Activated CD8-positive, alpha-beta T cell treated with anti-CD3 and anti-CD28 coated beads for 36 hours (primary cell): ENCODE data around the gene UBE2O. TPM values are rescaled to one million over a fixed set of nuclear protein-coding genes. Genes with fewer than 3 reads are reported as not detected.

ENCODE experiments used
- ATAC-seq: fragments of 200-7000 bp; cut with Tn5 transposase; one replicate; pipeline ENCODE4 v1.10.0; 2021; ENCODE audit warnings: mild to moderate bottlenecking, moderate library complexity
- CTCF ChIA-PET: fragments of 350-600 bp; sonication (Branson Sonifier 250); formaldehyde crosslinking; loops from one replicate; lab custom pipeline; 2021; ENCODE audit warnings: antibody characterized with exemption; lab: Charles Lee
- POLR2A ChIA-PET: fragments of 350-600 bp; sonication (Branson Sonifier 250); formaldehyde crosslinking; loops from one replicate; lab custom pipeline; 2021; ENCODE audit warnings: antibody characterized with exemption; lab: Charles Lee
- DNase-seq: peaks from one replicate; pipeline ENCODE4 v3.0.0-alpha.2; 2020
- H3K27ac Mint-ChIP-seq: one replicate; pipeline ENCODE4 v1.8.0; 2021; ENCODE audit warnings: mild to moderate bottlenecking, mixed read lengths
- H3K27me3 Mint-ChIP-seq: one replicate; pipeline ENCODE4 v1.8.0; 2021; ENCODE audit warnings: mixed read lengths
- H3K36me3 Mint-ChIP-seq: one replicate; pipeline ENCODE4 v1.8.0; 2021; ENCODE audit warnings: low read depth, mixed read lengths
- H3K4me1 Mint-ChIP-seq: one replicate; pipeline ENCODE4 v1.8.0; 2021; ENCODE audit warnings: low read depth, mixed read lengths
- H3K4me3 Mint-ChIP-seq: one replicate; pipeline ENCODE4 v1.8.0; 2021; ENCODE audit warnings: mild to moderate bottlenecking, moderate library complexity, mixed read lengths
- H3K9me3 Mint-ChIP-seq: one replicate; pipeline ENCODE4 v1.8.0; 2021; ENCODE audit warnings: mixed read lengths
- intact Hi-C: fragments of 100-400 bp; cut with micrococcal nuclease; formaldehyde crosslinking; loops from one replicate; pipeline ENCODE4 v1.10.0; 2022
- total RNA-seq, 2 experiments: library from RNA; stranded (reverse); gene quantifications; one replicate each; pipeline ENCODE4 v1.2.3, GENCODE V29; 2021
- TF ChIP-seq, protein P1 (sequence below): fragments of 200-600 bp; IDR thresholded peaks from one replicate; pipeline ENCODE4 v1.8.0; 2022; ENCODE audit warnings: antibody characterized with exemption, mild to moderate bottlenecking

UBE2O gene
- total RNA-seq, 2 experiments from 2014 or later = 36.8 to 39.5 TPM

DNA sequence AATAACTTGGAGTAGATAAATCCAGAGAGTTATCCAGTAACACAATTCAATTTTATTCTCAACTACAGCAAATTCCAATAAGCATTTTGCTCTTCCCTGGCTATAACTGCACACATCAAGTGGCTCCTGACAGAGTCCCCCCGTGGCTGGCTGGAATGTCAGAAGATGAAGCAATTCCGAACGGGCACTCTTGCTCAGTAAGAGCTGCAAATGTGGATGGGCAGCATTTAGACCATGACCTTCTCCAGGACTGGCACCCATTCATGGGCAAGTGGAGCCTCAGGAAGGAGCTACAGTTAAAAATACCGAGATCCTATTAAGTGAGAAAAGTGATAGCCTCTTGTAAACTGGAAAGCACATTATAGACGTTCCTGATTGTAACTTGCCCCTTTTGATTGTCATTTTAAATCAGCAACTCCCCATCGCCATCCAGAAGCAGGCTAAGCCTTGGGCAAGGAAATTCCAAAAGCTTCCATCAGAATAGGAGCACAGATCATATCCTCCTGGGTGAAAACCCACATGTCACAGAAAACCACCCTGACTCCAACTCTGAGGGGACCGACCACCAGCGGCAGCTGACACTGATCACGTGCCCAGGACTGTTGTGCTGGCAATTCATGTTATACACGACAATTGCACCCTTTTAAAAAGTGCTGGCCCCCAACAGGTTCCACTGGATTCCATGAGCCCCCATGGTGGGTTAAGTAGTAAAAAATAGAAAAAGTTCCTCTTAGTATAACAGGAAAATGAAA lies 7.1 kb downstream of the UBE2O start:
- H3K4me1 Mint-ChIP-seq = peaks cover 83% of the 10 kb centered on the region
- ChIA-PET POLR2A (interaction anchor here (1.1 kb wide), 1 partner anchor 29 kb away, joined by 3 read pairs; no protein-coding TSS in a partner anchor), CTCF (interaction anchor here (0.7 to 1.9 kb wide), 6 partner anchors 10 to 92 kb away, joined by 3 to 8 read pairs (median 3); partner anchors contain the start of gene PRPSAP1)
- H3K9me3 Mint-ChIP-seq = no peaks in the 10 kb centered on the region
- ATAC-seq (no peak), DNase-seq (no peak)
- H3K36me3 Mint-ChIP-seq = no peaks in the 10 kb centered on the region
- intact Hi-C loops = no loop called here
- TF ChIP-seq, protein P1, sequence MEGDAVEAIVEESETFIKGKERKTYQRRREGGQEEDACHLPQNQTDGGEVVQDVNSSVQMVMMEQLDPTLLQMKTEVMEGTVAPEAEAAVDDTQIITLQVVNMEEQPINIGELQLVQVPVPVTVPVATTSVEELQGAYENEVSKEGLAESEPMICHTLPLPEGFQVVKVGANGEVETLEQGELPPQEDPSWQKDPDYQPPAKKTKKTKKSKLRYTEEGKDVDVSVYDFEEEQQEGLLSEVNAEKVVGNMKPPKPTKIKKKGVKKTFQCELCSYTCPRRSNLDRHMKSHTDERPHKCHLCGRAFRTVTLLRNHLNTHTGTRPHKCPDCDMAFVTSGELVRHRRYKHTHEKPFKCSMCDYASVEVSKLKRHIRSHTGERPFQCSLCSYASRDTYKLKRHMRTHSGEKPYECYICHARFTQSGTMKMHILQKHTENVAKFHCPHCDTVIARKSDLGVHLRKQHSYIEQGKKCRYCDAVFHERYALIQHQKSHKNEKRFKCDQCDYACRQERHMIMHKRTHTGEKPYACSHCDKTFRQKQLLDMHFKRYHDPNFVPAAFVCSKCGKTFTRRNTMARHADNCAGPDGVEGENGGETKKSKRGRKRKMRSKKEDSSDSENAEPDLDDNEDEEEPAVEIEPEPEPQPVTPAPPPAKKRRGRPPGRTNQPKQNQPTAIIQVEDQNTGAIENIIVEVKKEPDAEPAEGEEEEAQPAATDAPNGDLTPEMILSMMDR = no peak
- no peak overlapping the region for H3K4me3 Mint-ChIP-seq
- no peak overlapping the region for H3K27ac Mint-ChIP-seq
- no peaks in the 10 kb centered on the region for H3K27me3 Mint-ChIP-seq

DNA sequence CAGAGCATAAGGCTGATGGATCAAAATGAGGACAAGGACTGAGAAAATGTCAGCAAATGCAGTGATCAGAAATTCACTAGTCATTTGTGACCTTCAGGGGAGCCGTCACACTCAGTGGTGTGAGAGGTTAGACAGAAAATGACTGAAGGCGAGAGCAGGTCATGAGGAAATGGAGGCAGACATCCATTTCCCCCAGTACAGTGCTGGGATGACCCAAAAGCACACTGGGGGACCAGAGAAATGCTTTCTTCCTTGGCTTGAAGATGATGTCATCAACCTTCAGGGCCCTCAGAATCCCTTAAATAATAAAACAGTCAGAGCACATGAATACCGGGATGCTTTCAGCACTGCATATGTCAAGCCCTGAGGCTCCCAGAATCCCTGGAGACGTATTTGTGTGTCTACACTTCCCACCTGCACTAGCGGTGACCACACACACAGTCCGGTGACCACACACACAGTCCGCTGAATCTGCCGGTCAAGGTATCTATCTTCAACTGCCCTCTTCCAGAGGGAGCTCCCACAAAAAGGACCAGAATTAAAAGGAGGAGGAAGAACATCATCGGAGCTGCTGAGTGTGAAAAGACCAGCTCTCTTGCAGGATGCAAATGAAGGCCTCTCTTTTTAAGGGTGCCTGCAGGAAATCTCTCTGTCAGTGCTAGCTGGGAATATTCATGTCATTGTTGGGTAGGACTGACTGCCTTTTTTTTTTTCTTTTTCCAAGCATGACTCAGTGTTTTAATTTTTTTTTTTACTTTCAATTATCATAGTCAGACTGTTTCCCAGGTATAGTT lies 8.2 kb downstream of the UBE2O start:
- ChIA-PET CTCF (interaction anchor here (0.7 to 1.9 kb wide), 7 partner anchors 9 to 1055 kb away, joined by 3 to 8 read pairs (median 3); partner anchors contain the start of gene PRPSAP1), POLR2A (interaction anchor here (0.6 kb wide), 1 partner anchor 228 kb away, joined by 3 read pairs; no protein-coding TSS in a partner anchor)
- Mint-ChIP-seq H3K4me3 (no peak overlapping the region), H3K27ac (no peak overlapping the region), H3K4me1 (peaks cover 78% of the 10 kb centered on the region), H3K36me3 (no peaks in the 10 kb centered on the region), H3K9me3 (no peaks in the 10 kb centered on the region), H3K27me3 (no peaks in the 10 kb centered on the region)
- ATAC-seq (peak; percentile 11), DNase-seq (no peak)
- TF ChIP-seq, protein P1 = no peak
- intact Hi-C loops = no loop called here

GRCh38 chr17:76442341-76443338 lies 10.3 kb downstream of the UBE2O start:
- no peaks in the 10 kb centered on the region for H3K27me3 Mint-ChIP-seq
- H3K4me1 Mint-ChIP-seq = peaks cover 69% of the 10 kb centered on the region
- ChIA-PET CTCF (interaction anchor here (0.8 to 1.0 kb wide), 2 partner anchors 24 to 44 kb away, joined by 3 read pairs; no protein-coding TSS in a partner anchor), POLR2A (interaction anchor here (0.7 kb wide), 1 partner anchor 164 kb away, joined by 4 read pairs; no protein-coding TSS in a partner anchor)
- H3K4me3 Mint-ChIP-seq = no peak overlapping the region
- no peaks in the 10 kb centered on the region for H3K9me3 Mint-ChIP-seq
- H3K27ac Mint-ChIP-seq = no peak overlapping the region
- H3K36me3 Mint-ChIP-seq = no peaks in the 10 kb centered on the region
- DNase-seq = no peak
- intact Hi-C loops = no loop called here
- ATAC-seq = no peak
- TF ChIP-seq, protein P1 = no peak

- CTCF ChIA-PET = interaction anchor here (1.0 kb wide), 1 partner anchor 43 kb away, joined by 3 read pairs; no protein-coding TSS in a partner anchor
- no peak overlapping the region for H3K4me3 Mint-ChIP-seq
- no peaks in the 10 kb centered on the region for H3K36me3 Mint-ChIP-seq
- no peak for ATAC-seq
- POLR2A ChIA-PET = interaction anchor here (0.7 kb wide), 1 partner anchor 163 kb away, joined by 4 read pairs; no protein-coding TSS in a partner anchor
- H3K4me1 Mint-ChIP-seq = peaks cover 60% of the 10 kb centered on the region
- DNase-seq = no peak
- H3K27ac Mint-ChIP-seq = no peak overlapping the region
- TF ChIP-seq, protein P1 = no peak
- no peaks in the 10 kb centered on the region for H3K27me3 Mint-ChIP-seq
- no peaks in the 10 kb centered on the region for H3K9me3 Mint-ChIP-seq
- intact Hi-C loops = no loop called here
These were observed 11.1 kb downstream of the UBE2O start for GRCh38 chr17:76441686-76442340.
